Lung (tissue), 12 donors: ENCODE measurements around the gene CHMP6. TPM values are rescaled to one million over a fixed set of nuclear protein-coding genes. Genes with fewer than 3 reads are reported as not detected.

Experiments
- ATAC-seq: fragments of 200-7000 bp; cut with Tn5 transposase; one replicate; pipeline ENCODE4 v1.9.1; 2020; ENCODE audit warnings: moderate number of reproducible peaks; ENCODE audit not compliant: insufficient read depth, low FRiP score
- DNase-seq, 3 donors: peaks; one replicate each; pipeline ENCODE4 v3.0.0-alpha.2; 2013 to 2017
- H3K27ac ChIP-seq, 2 donors: one replicate each; pipeline ENCODE4 v1.5.1; 2013; ENCODE audit warnings: mild to moderate bottlenecking in 2 of 2, moderate library complexity in 2 of 2, control low read depth in 1 of 2, inconsistent platforms in 1 of 2, low read depth in 1 of 2, low read length in 1 of 2
- H3K27me3 ChIP-seq, 3 donors: one replicate each; pipeline ENCODE4 v1.5.1; 2013; ENCODE audit warnings: low read length in 2 of 3; ENCODE audit not compliant: control insufficient read depth in 3 of 3, insufficient read depth in 3 of 3
- H3K36me3 ChIP-seq, 4 donors: one replicate each; pipeline ENCODE4 v1.5.1; 2013; ENCODE audit warnings: low read length in 4 of 4, mild to moderate bottlenecking in 1 of 4, moderate library complexity in 1 of 4; ENCODE audit not compliant: control insufficient read depth in 4 of 4, insufficient read depth in 4 of 4
- H3K4me1 ChIP-seq, 5 donors: one replicate each; pipeline ENCODE4 v1.5.1; 2013; ENCODE audit warnings: low read length in 5 of 5, mild to moderate bottlenecking in 2 of 5, moderate library complexity in 1 of 5; ENCODE audit not compliant: control insufficient read depth in 5 of 5, insufficient read depth in 5 of 5
- H3K4me3 ChIP-seq: one replicate; pipeline ENCODE4 v1.5.1; 2013; ENCODE audit warnings: mild to moderate bottlenecking, control low read depth, moderate library complexity
- H3K9ac ChIP-seq, 2 donors: one replicate each; pipeline ENCODE4 v1.5.1; 2013; ENCODE audit warnings: low read length in 2 of 2, control low read depth in 1 of 2; ENCODE audit not compliant: insufficient read depth in 1 of 2
- H3K9me3 ChIP-seq, 4 donors: one replicate each; pipeline ENCODE4 v1.5.1; 2013; ENCODE audit warnings: low read length in 3 of 4, mild to moderate bottlenecking in 1 of 4, moderate library complexity in 1 of 4; ENCODE audit not compliant: control insufficient read depth in 4 of 4, insufficient read depth in 3 of 4
- WGBS, 2 donors: extraction: QIAGEN DNeasy Blood & Tissue Kit; methylation state at CpG; one replicate each; pipeline ENCODE4 v1.1.7; 2013; 5-methylcytosine and 5-hydroxymethylcytosine counted together
- polyA plus RNA-seq, 2 donors: library from polyadenylated mRNA; stranded (reverse); fragments of 200-250 nt; gene quantifications; one replicate each; pipeline ENCODE4 v1.2.1, GENCODE V29; 2013
- total RNA-seq, 2 donors: library from RNA; depleted of rRNA in 1 of 2; stranded (reverse); fragments of >200 nt in 1 of 2; gene quantifications; one replicate each; pipeline ENCODE4 v1.2.1, GENCODE V29; 2014 to 2021
- TF ChIP-seq, protein P1 (sequence below): IDR thresholded peaks from 2 replicates; pipeline ENCODE4 v1.5.1; 2012; ENCODE audit warnings: mild to moderate bottlenecking; ENCODE audit errors: control extremely low read depth, extremely low read depth
- donor health status: control.
- donor health status: control.
- donor health status: Bipolar disorder and iron deficiency.
- donor health status: healthy.
- donor health status: DM: yes; HTN: yes; CAD: no.

CHMP6 gene
- total and polyA plus RNA-seq, 4 donors = 18.2 to 36.3 (median 32.2) TPM

DNA sequence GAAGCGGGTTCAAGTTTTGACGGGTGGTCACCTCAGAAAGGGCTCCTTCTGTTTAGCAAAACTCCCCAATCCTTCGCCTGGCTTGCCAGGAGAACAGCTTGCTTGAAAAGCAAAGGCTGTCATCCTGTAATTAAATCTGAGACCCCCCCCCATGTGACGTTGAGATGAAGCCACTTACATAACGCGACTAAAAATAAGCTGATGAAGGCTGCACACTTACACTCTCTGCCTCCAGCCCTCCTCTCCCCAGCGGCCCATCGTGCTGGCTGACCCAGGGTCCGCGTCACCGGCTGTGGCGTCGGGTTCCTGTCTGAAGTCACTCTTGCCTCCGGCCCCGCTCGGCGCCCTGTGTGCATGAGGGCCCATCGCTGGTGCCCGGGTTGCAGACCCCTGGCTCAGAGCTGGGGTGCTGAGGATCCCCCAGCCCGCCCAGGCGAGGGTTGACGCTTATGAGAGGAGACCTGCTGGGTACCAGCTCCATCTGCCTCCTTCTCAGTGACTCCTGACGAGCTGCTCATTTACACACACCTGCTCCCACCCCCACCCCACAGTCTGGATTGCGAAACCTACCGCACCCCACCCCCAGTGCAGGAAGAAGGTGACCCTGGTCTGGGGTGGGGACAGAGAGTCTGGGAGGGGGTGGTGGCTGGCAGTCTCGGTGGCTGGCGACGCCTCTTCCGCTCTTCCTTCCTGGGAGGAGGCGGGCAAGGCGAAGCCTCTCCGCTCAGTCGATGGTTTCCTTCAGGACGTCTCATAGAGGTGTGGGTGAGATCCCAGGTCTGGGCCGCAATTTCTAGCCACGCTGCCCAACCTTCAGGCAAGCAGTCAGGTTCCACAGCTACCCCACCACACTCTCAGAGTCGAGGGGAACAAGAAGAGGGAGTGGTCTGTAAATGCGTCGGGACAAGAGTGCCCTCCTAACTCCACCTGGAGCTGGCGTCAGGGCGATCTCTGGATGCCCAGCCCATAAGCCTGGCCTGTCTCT lies 40.2 kb downstream of the CHMP6 start:
- no peak for ATAC-seq
- 48 to 54% methylated on average over 41 of the region's 41 CpGs for WGBS, 2 donors
- TF ChIP-seq, protein P1, sequence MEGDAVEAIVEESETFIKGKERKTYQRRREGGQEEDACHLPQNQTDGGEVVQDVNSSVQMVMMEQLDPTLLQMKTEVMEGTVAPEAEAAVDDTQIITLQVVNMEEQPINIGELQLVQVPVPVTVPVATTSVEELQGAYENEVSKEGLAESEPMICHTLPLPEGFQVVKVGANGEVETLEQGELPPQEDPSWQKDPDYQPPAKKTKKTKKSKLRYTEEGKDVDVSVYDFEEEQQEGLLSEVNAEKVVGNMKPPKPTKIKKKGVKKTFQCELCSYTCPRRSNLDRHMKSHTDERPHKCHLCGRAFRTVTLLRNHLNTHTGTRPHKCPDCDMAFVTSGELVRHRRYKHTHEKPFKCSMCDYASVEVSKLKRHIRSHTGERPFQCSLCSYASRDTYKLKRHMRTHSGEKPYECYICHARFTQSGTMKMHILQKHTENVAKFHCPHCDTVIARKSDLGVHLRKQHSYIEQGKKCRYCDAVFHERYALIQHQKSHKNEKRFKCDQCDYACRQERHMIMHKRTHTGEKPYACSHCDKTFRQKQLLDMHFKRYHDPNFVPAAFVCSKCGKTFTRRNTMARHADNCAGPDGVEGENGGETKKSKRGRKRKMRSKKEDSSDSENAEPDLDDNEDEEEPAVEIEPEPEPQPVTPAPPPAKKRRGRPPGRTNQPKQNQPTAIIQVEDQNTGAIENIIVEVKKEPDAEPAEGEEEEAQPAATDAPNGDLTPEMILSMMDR = no peak
- Histone ChIP-seq H3K4me1 (peaks cover 0 to 42% (median 20%) of the 10 kb centered on the region in 5 donors), H3K27ac (peak overlapping the region in 1 of 2 donors; percentile 86), H3K36me3 (peaks cover 0 to 4% (median 0%) of the 10 kb centered on the region in 4 donors), H3K4me3 (no peak overlapping the region), H3K9me3 (no peaks in the 10 kb centered on the region), H3K27me3 (peaks cover 0 to 4% (median 0%) of the 10 kb centered on the region in 3 donors), H3K9ac (no peak overlapping the region)
- DNase-seq = peak in 1 of 3 donors; percentile 10

DNA sequence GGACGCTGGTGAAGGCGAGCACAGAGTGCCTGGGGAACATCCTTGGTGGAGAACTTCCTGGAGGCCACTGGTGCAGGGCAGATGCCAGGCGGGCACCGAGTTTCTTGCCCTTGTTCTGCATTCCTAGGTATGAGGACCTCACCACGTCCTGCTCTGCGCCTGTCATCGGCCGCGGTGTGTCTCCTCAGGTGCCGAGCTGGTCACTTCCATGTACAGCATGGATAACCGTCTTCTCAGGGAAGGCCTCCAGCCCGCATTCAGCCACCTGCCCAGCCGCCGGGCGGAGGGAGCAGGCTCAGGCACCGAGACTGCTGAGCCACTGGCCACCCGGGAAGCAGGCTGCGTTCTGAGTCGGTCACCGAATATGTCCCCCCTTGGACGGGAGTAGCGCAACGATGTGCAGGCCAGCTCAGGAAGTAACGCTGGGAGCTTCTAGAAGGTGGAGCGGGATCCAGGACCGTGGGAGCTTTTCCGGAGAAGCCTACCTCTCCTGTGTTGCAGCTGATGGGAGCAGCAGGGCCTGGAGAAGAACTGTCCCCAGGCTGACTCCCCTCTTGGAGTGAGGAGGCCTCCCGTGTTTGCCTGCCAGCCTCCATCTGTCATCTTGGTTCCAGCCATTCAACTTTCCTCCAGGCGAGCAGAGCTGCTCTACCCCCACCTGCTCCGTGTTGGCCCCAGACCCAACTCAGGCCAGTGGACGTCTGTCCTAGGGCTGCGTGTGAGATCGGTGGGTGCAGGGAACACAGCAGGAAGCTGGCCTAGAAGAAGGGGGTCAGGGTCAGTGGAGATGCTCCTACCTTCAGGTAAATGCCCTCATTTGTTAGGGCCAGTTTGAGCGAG lies 41.2 kb downstream of the CHMP6 start:
- peak overlapping the region in 1 of 2 donors; percentile 48 for H3K27ac ChIP-seq

DNA sequence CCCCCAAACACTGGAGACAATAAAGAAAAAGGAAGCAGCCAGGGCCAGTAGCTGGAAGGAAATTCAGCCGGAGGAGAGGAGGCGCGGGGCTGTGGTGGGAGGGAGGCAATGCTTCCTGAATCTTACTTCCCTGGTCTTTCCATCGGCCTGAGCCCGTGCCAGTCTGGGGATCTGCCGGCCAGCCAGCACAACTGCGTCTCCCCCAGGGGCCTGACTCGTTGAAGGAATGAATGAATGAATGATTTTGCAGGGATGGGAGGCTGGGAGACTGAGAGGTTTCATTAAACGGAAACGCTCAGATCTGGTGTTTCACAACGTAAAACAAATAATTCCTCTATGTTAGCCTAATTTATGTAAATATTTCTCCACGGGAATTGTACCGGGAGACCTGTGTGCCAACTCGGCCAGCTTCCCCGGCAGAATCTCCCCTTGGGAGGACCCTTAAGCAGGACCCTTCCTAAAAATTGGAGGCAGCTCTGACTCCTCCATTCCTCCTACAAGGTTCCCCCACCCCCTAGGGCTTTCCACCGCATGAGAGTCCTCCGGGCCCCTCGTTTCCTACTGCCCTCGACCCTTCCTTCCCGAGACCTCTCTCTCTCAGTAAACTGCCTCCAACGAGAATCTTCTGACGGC lies 42.0 kb downstream of the CHMP6 start:
- H3K9ac ChIP-seq = peak overlapping the region in 1 of 2 donors; percentile 36
- 3 to 10% methylated on average over 22 of the region's 22 CpGs for WGBS, 2 donors
- H3K4me1 ChIP-seq = peaks cover 0 to 45% (median 31%) of the 10 kb centered on the region in 5 donors
- peak overlapping the region; percentile 56 for H3K4me3 ChIP-seq
- H3K27me3 ChIP-seq = no peaks in the 10 kb centered on the region
- peak overlapping the region in 1 of 2 donors; percentile 48 for H3K27ac ChIP-seq
- ATAC-seq (no peak), DNase-seq (no peak)
- TF ChIP-seq, protein P1 = no peak
- H3K9me3 ChIP-seq = no peaks in the 10 kb centered on the region
- H3K36me3 ChIP-seq = peaks cover 0 to 6% (median 2%) of the 10 kb centered on the region in 4 donors

More for the DNA sequence above, 41.2 kb downstream of the CHMP6 start:
- DNase-seq (no peak), ATAC-seq (no peak)
- Histone ChIP-seq H3K4me1 (peaks cover 0 to 48% (median 29%) of the 10 kb centered on the region in 5 donors), H3K4me3 (no peak overlapping the region), H3K9ac (no peak overlapping the region), H3K27me3 (no peaks in the 10 kb centered on the region), H3K9me3 (no peaks in the 10 kb centered on the region), H3K36me3 (peaks cover 0 to 4% (median 2%) of the 10 kb centered on the region in 4 donors)
- TF ChIP-seq, protein P1 = no peak
- WGBS, 2 donors = 72% methylated on average over 34 of the region's 34 CpGs
